Measurements from ENCODE around the gene CD8A.
"Not testable (repeated sequence)": the region's sequence is repeated elsewhere in the genome, so short reads cannot be mapped to it uniquely, and the experiment has no call there.

Gene CD8A

GRCh38 chr2:86776532-86776931, 14.2 kb downstream of the CD8A start:
- no peak for DNase-seq (ENCODE audit: low read depth)

- no peak for DNase-seq (ENCODE audit: low read depth)
Observed at GRCh38 chr2:86775338-86775737, 15.4 kb downstream of the CD8A start.

GRCh38 chr2:86774862-86775261, 15.9 kb downstream of the CD8A start:
- DNase-seq (ENCODE audit: low read depth) = no peak

DNA sequence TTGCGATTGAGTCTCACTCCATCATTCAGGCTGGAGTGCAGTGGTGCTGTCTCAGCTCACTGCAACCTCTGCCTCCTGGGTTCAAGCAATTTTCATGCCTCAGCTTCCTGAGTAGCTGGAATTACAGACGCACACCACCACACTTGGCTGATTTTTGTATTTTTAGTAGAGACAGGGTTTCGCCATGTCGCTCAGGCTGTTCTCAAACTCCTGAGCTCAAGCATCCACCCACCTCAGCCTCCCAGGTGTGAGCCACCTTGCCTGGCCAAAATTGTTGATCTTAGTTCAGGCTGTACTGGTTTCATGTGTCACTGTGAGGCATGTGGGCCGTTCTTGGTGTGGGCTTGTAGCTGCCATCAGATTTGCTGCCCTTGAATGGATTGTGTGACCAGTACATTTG, 18.1 kb downstream of the CD8A start:
- no peak for DNase-seq (ENCODE audit: low read depth)

DNA sequence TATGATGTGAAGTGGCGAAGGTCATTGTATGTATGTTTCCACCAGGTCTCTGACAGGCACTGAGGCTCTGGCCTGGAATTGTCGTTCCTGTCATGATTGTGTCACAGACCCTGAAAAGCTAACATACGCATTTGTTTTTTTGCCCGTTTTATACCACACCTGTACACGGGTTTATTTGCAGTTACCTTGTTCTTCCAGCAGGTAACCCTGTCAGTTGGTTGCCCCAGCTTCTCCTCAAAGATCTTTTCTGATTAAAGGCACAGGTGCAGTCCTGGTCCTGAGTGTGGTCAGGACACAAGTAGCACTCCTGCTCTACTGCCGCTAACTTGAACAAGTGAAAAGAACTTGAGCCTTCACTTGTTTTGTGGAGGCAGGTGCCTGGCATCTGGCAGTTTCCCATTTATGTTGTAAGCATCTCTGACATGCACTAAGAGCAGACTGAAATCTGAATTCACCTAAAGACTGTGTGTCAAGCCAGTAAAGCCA, 19.9 kb downstream of the CD8A start:
- DNase-seq (ENCODE audit: low read depth) = no peak

GRCh38 chr2:86769838-86770237, 20.9 kb downstream of the CD8A start:
- no peak for DNase-seq (ENCODE audit: low read depth)

DNA sequence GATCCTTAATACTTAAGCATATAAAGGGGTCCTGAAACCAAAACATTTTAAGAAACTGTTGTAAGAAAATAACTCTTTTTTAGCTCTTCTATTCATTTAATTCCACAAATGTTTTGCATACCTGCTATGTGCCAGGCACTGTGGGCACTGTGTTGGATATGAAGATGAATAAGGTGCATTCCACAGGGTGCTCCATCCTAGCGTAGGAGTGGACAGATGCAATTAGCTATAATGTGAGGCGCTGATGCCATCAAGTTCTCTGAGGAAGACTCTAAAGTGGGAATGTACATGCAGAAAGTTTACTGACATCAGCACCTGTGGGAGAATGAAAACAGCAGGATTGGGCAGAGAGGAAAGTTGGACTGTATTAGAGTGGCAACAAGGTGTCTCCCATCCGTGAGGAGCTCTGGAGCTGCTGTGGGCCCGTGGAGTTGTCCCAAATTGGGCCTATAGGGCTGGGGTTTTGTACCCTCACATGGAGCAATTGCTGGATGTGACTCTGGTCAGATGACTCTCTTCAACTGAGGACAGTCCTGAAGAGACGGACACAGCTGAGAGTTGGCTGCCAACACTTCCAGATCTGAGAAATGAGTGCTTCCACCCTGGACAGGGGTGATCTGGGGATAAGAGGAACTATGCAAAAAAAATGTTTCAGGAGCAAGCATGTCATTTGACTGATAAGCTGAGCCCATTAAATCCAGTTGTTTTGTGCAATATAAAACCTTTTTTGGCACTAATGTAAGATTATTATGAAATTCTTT, 22.3 kb downstream of the CD8A start:
- no peak for DNase-seq (ENCODE audit: low read depth)

DNA sequence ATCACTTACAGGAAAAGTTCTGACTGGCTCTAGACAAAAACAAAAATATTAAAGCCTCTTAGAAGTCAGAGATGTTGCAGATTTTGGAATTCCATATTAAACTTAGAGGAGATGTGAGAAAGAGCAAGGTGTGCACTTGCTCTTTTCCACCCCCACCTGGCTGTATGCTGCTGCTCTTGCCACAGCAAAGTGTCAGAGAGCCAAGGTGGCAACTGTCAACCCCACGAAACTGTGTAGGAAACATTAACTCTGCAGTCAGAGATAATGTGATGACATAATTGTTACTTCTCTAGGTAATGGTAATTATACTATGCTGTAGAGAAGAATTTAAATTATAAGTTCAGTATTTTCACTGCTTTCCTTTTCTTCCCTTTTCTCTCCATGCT, 25.4 kb downstream of the CD8A start:
- no peak for DNase-seq (ENCODE audit: low read depth)

- DNase-seq (ENCODE audit: low read depth) = no peak
Observed at GRCh38 chr2:86764661-86765309, 25.9 kb downstream of the CD8A start.

GRCh38 chr2:86760371-86760770, 30.3 kb downstream of the CD8A start:
- DNase-seq (ENCODE audit: low read depth) = no peak

DNA sequence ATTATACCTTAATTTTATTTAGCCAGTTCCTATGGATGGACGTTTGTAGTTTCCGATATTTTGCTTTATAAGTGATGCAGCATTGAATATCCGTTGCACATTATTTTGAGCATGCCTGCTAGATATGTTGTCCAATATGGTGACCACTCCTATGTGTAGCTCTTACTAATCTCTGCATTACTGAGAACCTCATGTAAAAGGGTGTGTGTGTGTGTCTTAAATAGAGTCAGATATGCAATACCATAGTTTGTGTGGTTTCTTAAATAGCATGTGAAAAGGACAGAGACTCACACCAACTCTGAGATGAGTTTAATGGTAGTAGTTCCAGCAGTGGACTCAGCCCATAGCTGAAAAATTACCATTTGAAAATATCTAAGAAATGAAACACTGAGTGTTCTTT, 32.3 kb downstream of the CD8A start:
- DNase-seq (ENCODE audit: low read depth) = no peak

GRCh38 chr2:86753606-86754005, 37.1 kb downstream of the CD8A start:
- no peak for DNase-seq (ENCODE audit: low read depth)

DNA sequence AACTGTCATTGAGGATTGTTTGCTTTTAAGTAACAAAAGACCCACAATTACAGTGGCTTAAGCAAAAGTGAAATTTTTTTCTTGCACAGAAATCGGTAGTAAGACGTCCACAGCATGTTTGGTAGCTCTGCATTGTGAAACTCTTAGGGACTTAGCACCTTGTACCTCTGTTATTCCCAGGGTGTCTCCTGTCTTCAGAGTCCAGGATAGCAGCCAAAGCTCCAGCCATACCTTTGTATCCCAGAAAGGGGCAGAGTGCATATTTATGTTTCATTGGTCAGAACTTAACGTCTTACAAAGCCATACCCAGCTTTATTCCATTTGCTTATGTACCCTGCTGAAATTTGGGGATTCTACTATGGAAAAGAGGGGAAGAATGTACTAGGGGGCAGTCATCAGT, 37.8 kb downstream of the CD8A start:
- no peak for DNase-seq (ENCODE audit: low read depth)

DNA sequence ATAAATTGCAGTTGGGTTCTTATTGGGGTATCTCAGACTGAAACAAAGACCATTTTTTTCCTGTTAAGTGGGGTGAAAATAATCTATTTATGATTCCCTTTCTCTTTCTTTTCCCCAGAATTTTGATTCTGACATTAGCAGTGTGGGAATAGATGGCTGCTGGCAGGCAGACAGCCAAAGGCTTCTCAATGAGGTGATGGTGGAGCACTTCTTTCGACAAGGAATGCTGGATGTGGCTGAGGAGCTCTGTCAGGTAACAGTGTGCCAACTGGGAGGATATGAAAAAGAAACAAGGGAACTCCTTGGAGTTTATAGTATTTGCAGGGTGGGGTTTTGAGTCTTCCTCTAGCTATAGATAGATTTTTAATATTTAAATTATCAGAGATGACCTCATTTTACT, 38.9 kb downstream of the CD8A start:
- DNase-seq (ENCODE audit: low read depth) = no peak

DNA sequence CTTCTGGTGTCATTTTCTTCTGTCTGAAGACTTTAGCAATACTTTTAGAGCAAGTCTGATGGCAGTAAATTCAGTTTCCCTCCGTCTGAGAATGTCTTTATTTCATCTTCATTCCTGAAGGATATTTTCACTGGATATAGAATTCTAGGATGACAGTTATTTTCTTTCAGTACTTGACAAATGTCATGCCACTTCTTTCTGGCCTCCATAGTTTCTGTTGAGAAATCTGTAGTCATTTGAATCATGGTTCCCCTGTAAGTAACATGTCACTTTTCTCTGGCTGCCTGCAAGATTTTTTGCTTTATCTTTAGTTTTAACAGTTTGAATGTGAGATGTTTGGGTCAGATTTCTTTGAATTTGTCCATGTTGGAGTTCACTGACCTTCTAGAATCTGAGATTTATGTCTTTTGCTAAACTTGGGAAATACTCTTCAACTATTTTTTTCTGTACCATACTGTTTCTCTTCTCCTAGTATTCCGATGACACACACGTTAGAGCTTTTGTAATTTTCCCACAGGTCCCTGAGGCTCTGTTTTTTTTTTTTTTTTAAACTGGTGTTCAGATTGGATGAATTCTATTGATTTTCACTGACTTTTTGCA, 40.4 kb downstream of the CD8A start:
- DNase-seq (ENCODE audit: low read depth) = no peak

DNA sequence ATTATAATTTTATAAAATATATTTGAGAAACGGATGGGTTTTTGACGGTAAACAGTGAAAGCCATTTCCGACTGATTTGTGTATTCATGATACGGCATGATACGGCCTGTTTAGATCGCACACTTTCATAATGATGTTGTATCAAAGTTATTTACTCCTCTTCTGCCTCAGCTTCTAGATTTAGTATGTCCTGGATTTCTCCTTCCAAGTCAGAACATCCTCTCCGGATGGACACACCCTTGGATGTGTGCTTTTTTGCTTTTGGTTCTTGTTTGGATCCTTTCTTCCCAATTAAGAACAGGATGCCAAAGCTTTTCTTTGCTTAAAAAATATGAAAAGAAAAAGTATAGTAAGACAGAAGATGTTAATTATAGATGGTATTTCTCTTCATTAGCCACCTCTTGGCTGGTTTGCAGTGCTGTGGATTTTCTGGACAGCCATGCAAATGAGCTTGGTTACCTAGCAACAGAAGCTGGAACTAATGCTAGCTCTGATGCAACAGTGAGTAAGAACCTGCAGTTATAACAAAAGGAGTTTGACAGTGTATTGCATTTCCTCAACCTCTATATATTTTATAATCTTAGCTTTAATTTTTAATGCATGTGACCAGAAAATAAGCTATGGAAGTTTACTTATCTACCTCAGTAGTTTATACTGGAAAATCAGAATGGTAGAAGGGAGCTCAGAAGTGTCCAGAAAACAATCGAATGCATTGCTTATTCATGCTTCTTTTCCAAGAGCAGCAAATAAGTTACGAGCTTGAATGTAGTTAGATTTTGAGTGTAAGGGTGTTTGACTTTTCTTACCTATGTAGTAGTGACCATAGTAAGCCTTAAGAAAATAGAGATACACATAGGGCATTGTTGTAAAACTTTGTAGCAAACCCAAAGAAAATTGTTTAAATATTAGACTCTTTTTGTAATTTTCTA, 42.7 kb downstream of the CD8A start:
- DNase-seq (ENCODE audit: low read depth) = no peak

GRCh38 chr2:86746939-86747338, 43.8 kb downstream of the CD8A start:
- no peak for DNase-seq (ENCODE audit: low read depth)

DNA sequence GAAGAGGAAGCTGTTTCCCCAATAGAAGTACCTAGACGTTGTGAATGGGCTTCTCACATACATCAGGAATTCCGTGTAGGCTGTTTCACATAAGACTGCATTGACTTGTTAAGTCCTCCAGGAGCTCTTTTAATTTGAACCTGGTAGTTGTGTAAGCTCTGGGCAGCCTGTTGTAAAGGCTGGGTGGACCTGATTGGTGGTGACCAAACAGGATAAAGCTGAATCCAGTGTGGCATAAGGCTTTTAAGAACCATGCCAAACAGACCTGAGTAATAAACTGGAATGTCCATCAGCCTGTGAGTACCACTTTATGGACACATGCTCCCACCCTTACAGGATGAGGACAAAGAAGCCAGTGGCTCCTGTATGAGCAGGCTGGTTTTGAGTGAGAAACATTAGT, 46.6 kb downstream of the CD8A start:
- DNase-seq (ENCODE audit: low read depth) = no peak

- DNase-seq (ENCODE audit: low read depth) = not testable (repeated sequence)
Observed at GRCh38 chr2:86741889-86742498, 48.7 kb downstream of the CD8A start.

- DNase-seq (ENCODE audit: low read depth) = not testable (repeated sequence)
Observed at GRCh38 chr2:86739889-86740288, 50.8 kb downstream of the CD8A start.

- DNase-seq (ENCODE audit: low read depth) = not testable (repeated sequence)
Observed at GRCh38 chr2:86739485-86739884, 51.2 kb downstream of the CD8A start.

DNA sequence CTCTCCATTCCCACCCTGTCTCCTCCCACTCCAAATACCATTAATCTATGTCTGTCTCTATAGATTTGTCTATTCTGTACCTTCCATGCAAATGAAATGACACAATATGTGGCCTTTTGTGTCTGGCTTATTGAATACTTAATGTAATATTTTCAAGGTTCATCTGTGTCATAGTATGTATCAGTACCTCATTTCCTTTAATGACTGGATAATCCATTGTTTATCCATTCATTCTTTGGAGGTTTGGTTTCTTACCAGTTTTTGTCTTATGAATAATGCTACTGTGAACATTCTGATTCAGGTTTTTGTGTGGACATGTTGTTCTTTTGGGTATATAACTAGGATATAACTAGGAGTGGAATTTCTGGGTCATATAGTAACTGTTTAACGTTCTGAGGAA, 55.8 kb downstream of the CD8A start:
- not testable (repeated sequence) for DNase-seq (ENCODE audit: low read depth)

Measured in activated T-helper 1 cell treated with Interleukin-2 at 50 U/mL for 16 hours (primary cell).